HG03025 (cell line): Measurements from ENCODE around the gene FGFR3.

Source experiments
- ATAC-seq: cut with Tn5 transposase; IDR thresholded peaks from one replicate; pipeline ENCODE4 v1.9.1; 2021; ENCODE audit warnings: mild to moderate bottlenecking, moderate library complexity; ENCODE audit not compliant: unreplicated experiment, low FRiP score

Gene FGFR3

GRCh38 chr4:1799387-1800375 is 6.6 kb downstream of the FGFR3 start:
- ATAC-seq = no peak

GRCh38 chr4:1800805-1801204 is 7.7 kb downstream of the FGFR3 start:
- ATAC-seq = no peak

- no peak for ATAC-seq
Measured at GRCh38 chr4:1801286-1801958, 8.3 kb downstream of the FGFR3 start.

- ATAC-seq = no peak
Measured at GRCh38 chr4:1802151-1802715, 9.1 kb downstream of the FGFR3 start.

DNA sequence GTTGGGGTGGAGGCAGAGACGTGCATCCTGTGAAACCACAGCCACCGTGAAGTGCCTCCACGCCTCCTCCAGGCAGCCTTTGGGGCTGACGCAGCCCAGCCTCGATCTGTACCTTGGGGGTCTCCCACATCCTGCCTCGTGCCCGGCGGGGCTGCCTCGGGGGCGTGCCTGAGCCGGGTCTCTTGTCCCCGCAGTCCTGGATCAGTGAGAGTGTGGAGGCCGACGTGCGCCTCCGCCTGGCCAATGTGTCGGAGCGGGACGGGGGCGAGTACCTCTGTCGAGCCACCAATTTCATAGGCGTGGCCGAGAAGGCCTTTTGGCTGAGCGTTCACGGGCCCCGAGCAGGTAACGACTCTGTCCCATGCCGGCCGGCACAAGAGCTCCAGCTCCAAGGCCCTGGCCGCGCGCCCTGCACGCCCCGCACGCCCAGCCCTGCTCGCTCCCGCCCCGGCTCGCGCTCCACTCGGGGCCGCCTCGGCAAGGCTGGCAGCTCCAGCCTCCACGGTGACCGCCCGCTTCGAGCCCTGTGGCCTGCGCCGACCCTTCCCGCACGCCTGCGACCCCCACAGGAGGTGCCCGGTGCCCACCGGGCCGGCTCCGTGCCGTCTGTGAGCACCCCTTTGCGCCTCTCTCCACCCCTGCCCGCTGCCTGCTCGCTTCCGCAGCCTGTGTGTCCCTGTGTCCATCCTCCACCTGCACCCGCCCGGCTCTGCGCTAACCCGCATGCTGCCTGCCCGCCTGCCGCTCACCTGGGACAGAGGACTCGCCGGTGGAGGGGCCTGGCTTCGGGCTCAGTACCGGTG is 9.8 kb downstream of the FGFR3 start:
- no peak for ATAC-seq

GRCh38 chr4:1803523-1804423 is 10.7 kb downstream of the FGFR3 start:
- ATAC-seq = no peak

- no peak for ATAC-seq
Measured at GRCh38 chr4:1804638-1805492, 11.8 kb downstream of the FGFR3 start.

- ATAC-seq = no peak
Measured at GRCh38 chr4:1805493-1806222, 12.6 kb downstream of the FGFR3 start.

DNA sequence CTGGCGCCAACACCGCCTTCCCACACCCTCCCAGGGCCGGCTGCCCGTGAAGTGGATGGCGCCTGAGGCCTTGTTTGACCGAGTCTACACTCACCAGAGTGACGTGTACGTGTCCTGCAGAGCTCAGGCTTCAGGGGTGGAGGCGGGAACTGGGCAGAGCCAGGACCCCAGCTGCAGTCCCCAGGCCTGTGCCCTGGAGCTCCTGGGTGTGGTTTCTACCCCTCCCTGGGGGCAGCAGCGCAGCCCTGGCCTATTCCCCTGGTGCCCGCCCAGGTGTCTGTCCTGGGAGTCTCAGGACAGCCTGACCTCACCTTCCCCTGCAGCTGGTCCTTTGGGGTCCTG is 13.1 kb downstream of the FGFR3 start:
- no peak for ATAC-seq

DNA sequence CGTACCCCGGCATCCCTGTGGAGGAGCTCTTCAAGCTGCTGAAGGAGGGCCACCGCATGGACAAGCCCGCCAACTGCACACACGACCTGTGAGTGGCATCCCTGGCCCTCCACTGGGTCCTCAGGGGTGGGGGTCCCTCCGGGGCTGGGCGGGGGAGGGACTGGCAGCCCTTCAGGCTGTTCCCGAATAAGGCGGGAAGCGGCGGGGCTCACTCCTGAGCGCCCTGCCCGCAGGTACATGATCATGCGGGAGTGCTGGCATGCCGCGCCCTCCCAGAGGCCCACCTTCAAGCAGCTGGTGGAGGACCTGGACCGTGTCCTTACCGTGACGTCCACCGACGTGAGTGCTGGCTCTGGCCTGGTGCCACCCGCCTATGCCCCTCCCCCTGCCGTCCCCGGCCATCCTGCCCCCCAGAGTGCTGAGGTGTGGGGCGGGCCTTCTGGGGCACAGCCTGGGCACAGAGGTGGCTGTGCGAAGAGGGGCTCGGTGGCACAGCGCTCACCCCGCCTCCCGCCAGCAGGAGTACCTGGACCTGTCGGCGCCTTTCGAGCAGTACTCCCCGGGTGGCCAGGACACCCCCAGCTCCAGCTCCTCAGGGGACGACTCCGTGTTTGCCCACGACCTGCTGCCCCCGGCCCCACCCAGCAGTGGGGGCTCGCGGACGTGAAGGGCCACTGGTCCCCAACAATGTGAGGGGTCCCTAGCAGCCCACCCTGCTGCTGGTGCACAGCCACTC is 13.7 kb downstream of the FGFR3 start:
- ATAC-seq = no peak

DNA sequence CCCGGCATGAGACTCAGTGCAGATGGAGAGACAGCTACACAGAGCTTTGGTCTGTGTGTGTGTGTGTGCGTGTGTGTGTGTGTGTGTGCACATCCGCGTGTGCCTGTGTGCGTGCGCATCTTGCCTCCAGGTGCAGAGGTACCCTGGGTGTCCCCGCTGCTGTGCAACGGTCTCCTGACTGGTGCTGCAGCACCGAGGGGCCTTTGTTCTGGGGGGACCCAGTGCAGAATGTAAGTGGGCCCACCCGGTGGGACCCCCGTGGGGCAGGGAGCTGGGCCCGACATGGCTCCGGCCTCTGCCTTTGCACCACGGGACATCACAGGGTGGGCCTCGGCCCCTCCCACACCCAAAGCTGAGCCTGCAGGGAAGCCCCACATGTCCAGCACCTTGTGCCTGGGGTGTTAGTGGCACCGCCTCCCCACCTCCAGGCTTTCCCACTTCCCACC is 14.3 kb downstream of the FGFR3 start:
- ATAC-seq = no peak

GRCh38 chr4:1808396-1808795 is 15.3 kb downstream of the FGFR3 start:
- no peak for ATAC-seq

- ATAC-seq = no peak
Measured at GRCh38 chr4:1808851-1809753, 16.0 kb downstream of the FGFR3 start.

- no peak for ATAC-seq
Measured at GRCh38 chr4:1809754-1810502, 16.8 kb downstream of the FGFR3 start.

DNA sequence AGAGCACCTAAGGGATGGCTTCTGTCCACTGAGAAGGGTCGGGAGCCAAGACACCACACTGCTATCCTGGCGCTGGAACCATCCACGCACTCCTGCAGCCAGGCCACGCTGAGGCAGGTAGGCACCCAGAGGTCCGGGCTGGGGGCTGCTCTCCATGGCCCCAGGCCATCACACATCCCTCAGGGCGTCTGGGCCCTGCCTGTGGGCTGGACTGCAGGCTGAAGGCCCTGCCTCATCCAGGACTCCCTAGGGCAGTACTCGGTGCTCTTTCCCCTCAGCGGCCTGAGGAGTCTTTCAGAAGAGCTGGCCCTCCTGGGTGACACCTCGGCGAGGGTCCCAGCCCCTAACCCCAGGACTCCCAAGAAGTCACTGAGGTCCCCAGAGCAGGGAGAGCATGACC is 17.7 kb downstream of the FGFR3 start:
- no peak for ATAC-seq

DNA sequence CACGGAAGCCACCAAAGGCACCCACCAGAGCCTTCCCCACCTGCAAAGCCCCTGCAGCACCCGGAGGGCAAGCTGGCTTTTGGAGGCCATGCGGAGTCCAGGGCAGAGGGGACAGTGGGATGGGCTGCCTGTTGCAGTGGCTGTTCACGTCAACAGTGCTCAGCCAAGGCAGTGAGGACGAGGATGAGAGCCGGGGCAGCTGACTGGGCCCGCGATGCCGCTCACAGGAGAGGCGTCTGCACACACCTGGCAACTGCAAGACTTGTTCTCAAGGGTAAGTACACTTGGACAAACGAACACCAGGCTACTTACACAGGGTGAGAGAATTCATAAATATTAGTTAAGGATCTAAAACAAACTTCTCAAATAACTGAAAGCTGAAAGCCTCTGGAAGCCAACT is 19.6 kb downstream of the FGFR3 start:
- ATAC-seq = no peak
